CD14-positive monocyte (primary cell): ENCODE data around the gene CCR7. TPM values are rescaled to one million over a fixed set of nuclear protein-coding genes. Genes with fewer than 3 reads are reported as not detected.
A peak's percentile ranks its signal among the peaks of the same experiment; 100 is the strongest.

Experiments used
- DNase-seq, 3 donors: peaks; one replicate each; pipeline ENCODE4 v3.0.0-alpha.2; 2011 to 2022
- H2AFZ ChIP-seq: 2 replicates; pipeline ENCODE4 v1.6.0; 2012; ENCODE audit warnings: mild to moderate bottlenecking, low read depth, low read length, inconsistent platforms; ENCODE audit not compliant: insufficient read depth, poor library complexity, severe bottlenecking
- H3K27ac ChIP-seq, 2 donors: 1 replicate in 1 of 2; 2 replicates in 1 of 2; pipeline ENCODE4 v1.5.1; 2012 to 2013; ENCODE audit warnings: low read length in 2 of 2, control low read depth in 1 of 2, inconsistent platforms in 1 of 2, low read depth in 1 of 2, mild to moderate bottlenecking in 1 of 2
- H3K27me3 ChIP-seq, 2 donors: one replicate each; pipeline versions ENCODE4 v1.6.0 to v1.6.1; 2011 to 2013; ENCODE audit warnings: low read length in 2 of 2; ENCODE audit not compliant: control insufficient read depth in 2 of 2, insufficient read depth in 2 of 2
- H3K36me3 ChIP-seq, 2 donors: replicated peaks in 1 of 2; 1 replicate in 1 of 2; 2 replicates in 1 of 2; pipeline versions ENCODE4 v1.5.1 to v1.6.1; 2012 to 2013; ENCODE audit warnings: low read length in 2 of 2, control low read depth in 1 of 2, inconsistent platforms in 1 of 2, mild to moderate bottlenecking in 1 of 2; ENCODE audit not compliant: insufficient read depth in 2 of 2, control insufficient read depth in 1 of 2
- H3K4me1 ChIP-seq, 2 donors: 1 replicate in 1 of 2; 2 replicates in 1 of 2; pipeline versions ENCODE4 v1.5.1 to v1.6.1; 2012 to 2013; ENCODE audit warnings: low read length in 2 of 2, control low read depth in 1 of 2, inconsistent platforms in 1 of 2, mild to moderate bottlenecking in 1 of 2, moderate library complexity in 1 of 2; ENCODE audit not compliant: insufficient read depth in 2 of 2, control insufficient read depth in 1 of 2
- H3K4me2 ChIP-seq: replicated peaks from 2 replicates; pipeline ENCODE3; 2012; ENCODE audit warnings: low read length, moderate library complexity, mild to moderate bottlenecking; ENCODE audit not compliant: poor library complexity, severe bottlenecking; ENCODE audit errors: extremely low read depth
- H3K4me3 ChIP-seq, 3 experiments: fragments of 200-600 bp in 1 of 3; sonication (generic) in 1 of 3; replicated peaks in 1 of 3; 1 replicate in 2 of 3; 2 replicates in 1 of 3; pipeline ENCODE4 v1.5.1; 2011 to 2013; ENCODE audit warnings: low read length in 3 of 3, mild to moderate bottlenecking in 3 of 3, control low read depth in 2 of 3, low read depth in 2 of 3, inconsistent platforms in 1 of 3, moderate library complexity in 1 of 3
- H3K79me2 ChIP-seq: 2 replicates; pipeline ENCODE4 v1.6.0; 2012; ENCODE audit warnings: mild to moderate bottlenecking, control low read depth, inconsistent platforms, low read length, moderate library complexity; ENCODE audit not compliant: insufficient read depth
- H3K9ac ChIP-seq: 2 replicates; pipeline ENCODE4 v1.6.0; 2017; ENCODE audit warnings: low read length, mild to moderate bottlenecking; ENCODE audit not compliant: insufficient read depth, poor library complexity, severe bottlenecking
- H3K9me3 ChIP-seq, 2 donors: replicated peaks in 1 of 2; 1 replicate in 1 of 2; 2 replicates in 1 of 2; pipeline versions ENCODE4 v1.5.1 to v1.6.1; 2012 to 2013; ENCODE audit warnings: low read length in 2 of 2, control low read depth in 1 of 2; ENCODE audit not compliant: control insufficient read depth in 1 of 2, insufficient read depth in 1 of 2
- H4K20me1 ChIP-seq: 2 replicates; pipeline ENCODE4 v1.6.0; 2012; ENCODE audit warnings: mild to moderate bottlenecking, low read length, control low read depth, moderate library complexity; ENCODE audit not compliant: insufficient read depth
- H3K27ac Mint-ChIP-seq, 7 donors: one replicate each; pipeline ENCODE4 v1.8.0; 2020; ENCODE audit warnings: mild to moderate bottlenecking in 7 of 7, mixed read lengths in 7 of 7, moderate library complexity in 6 of 7, inconsistent platforms in 2 of 7
- H3K27me3 Mint-ChIP-seq, 3 donors: one replicate each; pipeline ENCODE4 v1.8.0; 2021 to 2022; ENCODE audit warnings: low read depth in 3 of 3, mild to moderate bottlenecking in 3 of 3, mixed read lengths in 3 of 3, moderate library complexity in 3 of 3, inconsistent platforms in 1 of 3
- H3K36me3 Mint-ChIP-seq, 2 donors: one replicate each; pipeline ENCODE4 v1.8.0; 2020; ENCODE audit warnings: mixed read lengths in 2 of 2, inconsistent platforms in 1 of 2, mild to moderate bottlenecking in 1 of 2
- H3K4me1 Mint-ChIP-seq: one replicate; pipeline ENCODE4 v1.8.0; 2020; ENCODE audit warnings: mild to moderate bottlenecking, mixed read lengths
- H3K4me3 Mint-ChIP-seq, 2 donors: one replicate each; pipeline ENCODE4 v1.8.0; 2020; ENCODE audit warnings: mild to moderate bottlenecking in 2 of 2, mixed read lengths in 2 of 2, moderate library complexity in 1 of 2
- H3K9me3 Mint-ChIP-seq, 7 donors: one replicate each; pipeline ENCODE4 v1.8.0; 2020 to 2022; ENCODE audit warnings: mixed read lengths in 7 of 7, mild to moderate bottlenecking in 6 of 7, moderate library complexity in 6 of 7, inconsistent platforms in 2 of 7
- CTCF ChIP-seq: fragments of 200-600 bp; IDR thresholded peaks from one replicate; pipeline ENCODE4 v1.8.0; 2022; ENCODE audit warnings: antibody characterized with exemption, mild to moderate bottlenecking
- WGBS: methylation state at CpG from one replicate; pipeline ENCODE4 v1.1.5; 2013; ENCODE audit warnings: missing lambda C conversion rate; ENCODE audit not compliant: insufficient coverage; 5-methylcytosine and 5-hydroxymethylcytosine counted together
- intact Hi-C, 2 donors: fragments of 100-400 bp; cut with micrococcal nuclease; formaldehyde crosslinking; loops; one replicate each; pipeline versions ENCODE4 v1.15.0 to v1.15.1; 2023
- polyA plus RNA-seq, 3 donors: library from polyadenylated mRNA; depleted of rRNA in 1 of 3; unstranded in 2 of 3; stranded (reverse) in 1 of 3; fragments of 300-500 nt in 2 of 3; fragments of >200 nt in 1 of 3; fragmentation: Illumina TruSeq in 2 of 3; gene quantifications; 1 replicate in 2 of 3; 2 replicates in 1 of 3; pipeline ENCODE4 v1.2.3, GENCODE V29; 2012 to 2021

CCR7 gene
- polyA plus RNA-seq, 3 donors = 0.15 to 2.1 (median 1.2) TPM

- 2% methylated on average over 8 of the region's 16 CpGs for WGBS
- peaks cover 23 to 27% of the 10 kb centered on the region in 2 donors for H3K4me1 ChIP-seq
- no peak overlapping the region for H3K4me3 ChIP-seq
- H2AFZ ChIP-seq = peak overlapping the region; percentile 41
- intact Hi-C loops = no loop called here
- peak overlapping the region in 2 of 7 donors; percentile 7 to 79 for H3K27ac Mint-ChIP-seq
- no peak overlapping the region for H3K9ac ChIP-seq
- H3K36me3 Mint-ChIP-seq = no peaks in the 10 kb centered on the region
- no peak for DNase-seq
- H3K36me3 ChIP-seq = no peaks in the 10 kb centered on the region
- peaks cover 22 to 50% (median 33%) of the 10 kb centered on the region in 3 donors for H3K27me3 Mint-ChIP-seq
- H3K9me3 ChIP-seq = no peaks in the 10 kb centered on the region
- peaks cover 45% of the 10 kb centered on the region for H3K4me1 Mint-ChIP-seq
- no peak overlapping the region for H3K27ac ChIP-seq
- H3K4me2 ChIP-seq = no peak overlapping the region
- H3K27me3 ChIP-seq = peaks cover 0 to 25% of the 10 kb centered on the region in 2 donors
- no peaks in the 10 kb centered on the region for H3K79me2 ChIP-seq
- TF ChIP-seq CTCF = no peak
- peaks cover 0 to 3% (median 0%) of the 10 kb centered on the region in 7 donors for H3K9me3 Mint-ChIP-seq
- no peaks in the 10 kb centered on the region for H4K20me1 ChIP-seq
- H3K4me3 Mint-ChIP-seq = peak overlapping the region in 1 of 2 donors; percentile 65
Measured at GRCh38 chr17:40556884-40557414, 8.3 kb downstream of the CCR7 start.

- H3K79me2 ChIP-seq = no peaks in the 10 kb centered on the region
- no peak for TF ChIP-seq CTCF
- H3K27ac ChIP-seq = no peak overlapping the region
- no peaks in the 10 kb centered on the region for H4K20me1 ChIP-seq
- peak overlapping the region in 1 of 2 donors; percentile 30 for H3K4me3 Mint-ChIP-seq
- H3K36me3 Mint-ChIP-seq = no peaks in the 10 kb centered on the region
- intact Hi-C loops = no loop called here
- H3K27me3 Mint-ChIP-seq = peaks cover 22 to 44% (median 31%) of the 10 kb centered on the region in 3 donors
- no peak overlapping the region for H2AFZ ChIP-seq
- H3K36me3 ChIP-seq = no peaks in the 10 kb centered on the region
- peaks cover 23 to 27% of the 10 kb centered on the region in 2 donors for H3K4me1 ChIP-seq
- H3K27me3 ChIP-seq = peaks cover 0 to 25% of the 10 kb centered on the region in 2 donors
- no peak overlapping the region for H3K9ac ChIP-seq
- DNase-seq = no peak
- peaks cover 0 to 3% (median 0%) of the 10 kb centered on the region in 7 donors for H3K9me3 Mint-ChIP-seq
- peaks cover 42% of the 10 kb centered on the region for H3K4me1 Mint-ChIP-seq
- no peak overlapping the region for H3K4me3 ChIP-seq
- WGBS = no CpG with 5 or more reads among the region's 1 CpG
- H3K4me2 ChIP-seq = no peak overlapping the region
- H3K27ac Mint-ChIP-seq = no peak overlapping the region
- H3K9me3 ChIP-seq = no peaks in the 10 kb centered on the region
Measured at GRCh38 chr17:40556198-40556661, 9.0 kb downstream of the CCR7 start.
